Glutamatergic neuron (in vitro differentiated cells): ENCODE measurements around the gene TBC1D2B. TPM values are rescaled to one million over a fixed set of nuclear protein-coding genes. Genes with fewer than 3 reads are reported as not detected.

Experiments
- DNase-seq: peaks from one replicate; pipeline ENCODE4 v3.0.0; 2022
- H3K27ac Mint-ChIP-seq: one replicate; pipeline ENCODE4 v1.8.0; 2020; ENCODE audit warnings: mild to moderate bottlenecking, mixed read lengths, inconsistent platforms; ENCODE audit not compliant: unreplicated experiment
- H3K27me3 Mint-ChIP-seq: one replicate; pipeline ENCODE4 v1.8.0; 2020; ENCODE audit warnings: mild to moderate bottlenecking, moderate library complexity, mixed read lengths, inconsistent platforms; ENCODE audit not compliant: unreplicated experiment
- H3K36me3 Mint-ChIP-seq: one replicate; pipeline ENCODE4 v1.8.0; 2020; ENCODE audit warnings: mild to moderate bottlenecking, mixed read lengths, inconsistent platforms; ENCODE audit not compliant: unreplicated experiment
- H3K4me1 Mint-ChIP-seq: one replicate; pipeline ENCODE4 v1.8.0; 2020; ENCODE audit warnings: mild to moderate bottlenecking, low read depth, mixed read lengths, inconsistent platforms; ENCODE audit not compliant: unreplicated experiment
- H3K4me3 Mint-ChIP-seq: one replicate; pipeline ENCODE4 v1.8.0; 2020; ENCODE audit warnings: mild to moderate bottlenecking, mixed read lengths, inconsistent platforms; ENCODE audit not compliant: unreplicated experiment
- H3K9me3 Mint-ChIP-seq: one replicate; pipeline ENCODE4 v1.8.0; 2020; ENCODE audit warnings: mild to moderate bottlenecking, moderate library complexity, mixed read lengths, inconsistent platforms; ENCODE audit not compliant: unreplicated experiment
- CTCF ChIP-seq: fragments of 200-600 bp; sonication (generic); IDR thresholded peaks from one replicate; pipeline ENCODE4 v1.5.0; 2021; ENCODE audit not compliant: partially characterized antibody, unreplicated experiment
- total RNA-seq: library from RNA; stranded (reverse); fragmentation: NEBNext Ultra II Directional; extraction: Animal tissue kit (Norgen Biotek cat#: 25700); gene quantifications from one replicate; pipeline ENCODE4 v1.2.1, GENCODE V29; 2021; ENCODE audit not compliant: unreplicated experiment

The TBC1D2B gene
- total RNA-seq, 1 donor from 2014 or later, result 45.3 TPM

GRCh38 chr15:78045189-78045588, 32.3 kb downstream of the TBC1D2B start:
- Mint-ChIP-seq H3K9me3 (no peaks in the 10 kb centered on the region), H3K4me1 (peaks cover 18% of the 10 kb centered on the region), H3K27ac (no peak overlapping the region), H3K4me3 (no peak overlapping the region), H3K36me3 (no peaks in the 10 kb centered on the region), H3K27me3 (no peaks in the 10 kb centered on the region)
- DNase-seq, result no peak
- TF ChIP-seq CTCF, result no peak

GRCh38 chr15:78044407-78045155, 32.9 kb downstream of the TBC1D2B start:
- Mint-ChIP-seq H3K9me3 (peaks cover 2% of the 10 kb centered on the region), H3K36me3 (no peaks in the 10 kb centered on the region), H3K4me3 (no peak overlapping the region), H3K4me1 (peaks cover 12% of the 10 kb centered on the region), H3K27ac (no peak overlapping the region), H3K27me3 (no peaks in the 10 kb centered on the region)
- TF ChIP-seq CTCF, result no peak
- no peak for DNase-seq

GRCh38 chr15:78041946-78042345, 35.6 kb downstream of the TBC1D2B start:
- H3K27ac Mint-ChIP-seq, result no peak overlapping the region
- no peaks in the 10 kb centered on the region for H3K36me3 Mint-ChIP-seq
- no peak for DNase-seq
- peaks cover 7% of the 10 kb centered on the region for H3K27me3 Mint-ChIP-seq
- H3K4me3 Mint-ChIP-seq, result no peak overlapping the region
- peaks cover 4% of the 10 kb centered on the region for H3K9me3 Mint-ChIP-seq
- H3K4me1 Mint-ChIP-seq, result peaks cover 13% of the 10 kb centered on the region
- TF ChIP-seq CTCF, result no peak

- no peak for TF ChIP-seq CTCF
- no peaks in the 10 kb centered on the region for H3K36me3 Mint-ChIP-seq
- H3K9me3 Mint-ChIP-seq, result peaks cover 4% of the 10 kb centered on the region
- no peak overlapping the region for H3K27ac Mint-ChIP-seq
- H3K4me1 Mint-ChIP-seq, result peaks cover 18% of the 10 kb centered on the region
- no peak for DNase-seq
- H3K27me3 Mint-ChIP-seq, result peaks cover 7% of the 10 kb centered on the region
- no peak overlapping the region for H3K4me3 Mint-ChIP-seq
These were observed 36.8 kb downstream of the TBC1D2B start for GRCh38 chr15:78040653-78041244.

- no peak overlapping the region for H3K27ac Mint-ChIP-seq
- H3K4me1 Mint-ChIP-seq, result peaks cover 23% of the 10 kb centered on the region
- H3K27me3 Mint-ChIP-seq, result peaks cover 7% of the 10 kb centered on the region
- no peak for TF ChIP-seq CTCF
- H3K9me3 Mint-ChIP-seq, result peaks cover 4% of the 10 kb centered on the region
- no peak for DNase-seq
- H3K36me3 Mint-ChIP-seq, result no peaks in the 10 kb centered on the region
- no peak overlapping the region for H3K4me3 Mint-ChIP-seq
These were observed 38.8 kb downstream of the TBC1D2B start for GRCh38 chr15:78038585-78039247.
